AG10803 (cell line): Measurements from ENCODE around the gene PTPRG.
A peak's percentile ranks its signal among the peaks of the same experiment; 100 is the strongest.

ENCODE experiments used
- DNase-seq: peaks from one replicate; pipeline ENCODE4 v3.0.0; 2010; ENCODE audit warnings: low read depth
- H3K4me3 ChIP-seq: 2 replicates; pipeline ENCODE4 v1.5.1; 2011; ENCODE audit warnings: mild to moderate bottlenecking, low read length, control low read depth
- TF ChIP-seq, protein P1 (sequence below): conservative IDR thresholded peaks from 2 replicates; pipeline ENCODE4 v1.5.1; 2011; ENCODE audit warnings: mild to moderate bottlenecking, low read length, control low read depth, inconsistent platforms

PTPRG gene

DNA sequence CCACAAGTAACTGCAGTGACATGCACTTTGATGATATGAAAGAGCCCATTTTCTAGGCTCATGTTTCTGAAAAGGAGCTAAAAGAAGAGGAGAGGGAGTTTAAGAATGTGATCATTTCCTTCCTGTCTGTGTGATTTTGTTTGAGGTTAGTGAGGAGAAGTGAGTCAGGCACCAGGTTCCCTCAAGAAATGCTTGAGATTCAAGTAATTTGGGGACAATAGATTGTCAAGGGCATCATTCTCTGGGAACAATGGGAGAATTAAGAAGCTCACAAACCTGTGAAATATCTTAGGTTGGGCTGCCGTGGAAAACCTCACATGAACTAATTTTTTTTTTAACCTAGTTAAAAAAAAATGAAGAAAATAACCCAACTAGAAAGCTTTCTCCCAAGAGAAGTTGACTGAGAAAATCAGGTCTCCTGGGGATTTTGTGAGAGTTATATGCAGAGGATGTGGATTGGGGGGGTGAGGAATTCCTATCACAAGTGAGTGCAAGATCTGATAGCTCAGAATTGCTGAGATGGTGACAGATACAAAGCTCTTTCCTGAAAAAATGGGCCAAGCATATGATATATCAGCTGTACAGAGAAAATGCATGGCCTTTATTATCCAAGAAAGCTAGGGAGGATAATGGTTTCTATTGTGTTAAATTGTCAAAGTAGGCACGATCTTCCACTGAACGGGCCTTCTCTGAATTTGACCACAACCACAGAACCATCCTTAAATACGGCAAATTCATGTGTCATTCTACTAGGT is 608.7 kb downstream of the PTPRG start:
- DNase-seq = peak; percentile 46
- no peak overlapping the region for H3K4me3 ChIP-seq
- TF ChIP-seq, protein P1, sequence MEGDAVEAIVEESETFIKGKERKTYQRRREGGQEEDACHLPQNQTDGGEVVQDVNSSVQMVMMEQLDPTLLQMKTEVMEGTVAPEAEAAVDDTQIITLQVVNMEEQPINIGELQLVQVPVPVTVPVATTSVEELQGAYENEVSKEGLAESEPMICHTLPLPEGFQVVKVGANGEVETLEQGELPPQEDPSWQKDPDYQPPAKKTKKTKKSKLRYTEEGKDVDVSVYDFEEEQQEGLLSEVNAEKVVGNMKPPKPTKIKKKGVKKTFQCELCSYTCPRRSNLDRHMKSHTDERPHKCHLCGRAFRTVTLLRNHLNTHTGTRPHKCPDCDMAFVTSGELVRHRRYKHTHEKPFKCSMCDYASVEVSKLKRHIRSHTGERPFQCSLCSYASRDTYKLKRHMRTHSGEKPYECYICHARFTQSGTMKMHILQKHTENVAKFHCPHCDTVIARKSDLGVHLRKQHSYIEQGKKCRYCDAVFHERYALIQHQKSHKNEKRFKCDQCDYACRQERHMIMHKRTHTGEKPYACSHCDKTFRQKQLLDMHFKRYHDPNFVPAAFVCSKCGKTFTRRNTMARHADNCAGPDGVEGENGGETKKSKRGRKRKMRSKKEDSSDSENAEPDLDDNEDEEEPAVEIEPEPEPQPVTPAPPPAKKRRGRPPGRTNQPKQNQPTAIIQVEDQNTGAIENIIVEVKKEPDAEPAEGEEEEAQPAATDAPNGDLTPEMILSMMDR = no peak

DNA sequence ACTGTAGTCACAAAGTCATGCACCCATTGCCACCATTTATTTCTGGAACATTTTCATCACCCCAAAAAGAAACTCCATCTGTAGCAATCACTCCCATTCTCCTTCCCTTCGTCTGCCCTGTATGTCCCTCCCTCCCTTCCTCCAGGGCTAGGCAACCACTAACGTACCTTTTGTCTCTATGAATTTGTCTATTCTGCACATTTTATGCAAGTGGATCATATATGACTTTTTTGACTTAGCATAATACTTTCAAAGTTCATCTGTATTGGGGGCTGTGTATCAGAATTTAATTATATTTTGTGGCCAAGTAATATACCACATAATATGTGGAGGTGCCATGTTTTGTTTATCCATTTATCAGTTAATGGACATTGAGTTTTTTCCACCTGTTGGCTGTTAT is 610.4 kb downstream of the PTPRG start:
- TF ChIP-seq, protein P1 = no peak
- no peak for DNase-seq
- H3K4me3 ChIP-seq = no peak overlapping the region

DNA sequence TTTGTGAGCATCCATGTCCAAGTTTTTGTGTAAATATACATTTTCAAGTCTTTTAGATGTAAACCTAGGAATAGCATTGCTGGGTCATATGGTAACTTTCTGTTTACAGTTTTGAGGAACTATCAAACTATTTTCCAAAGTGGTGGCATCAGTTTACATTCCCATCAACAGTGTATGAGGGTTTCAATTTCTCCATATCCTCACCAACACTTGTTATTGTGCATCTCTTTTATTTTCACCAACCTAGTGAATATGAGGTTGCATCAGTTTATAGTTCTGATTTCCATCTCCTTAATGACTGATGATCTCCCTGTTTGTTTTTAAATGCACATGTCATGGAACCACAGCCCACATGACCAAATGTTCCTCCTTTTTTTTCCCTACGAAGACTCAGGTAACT is 610.8 kb downstream of the PTPRG start:
- H3K4me3 ChIP-seq = no peak overlapping the region
- TF ChIP-seq, protein P1 = no peak
- no peak for DNase-seq

GRCh38 chr3:62173939-62174515 is 612.7 kb downstream of the PTPRG start:
- TF ChIP-seq, protein P1 = no peak
- no peak overlapping the region for H3K4me3 ChIP-seq
- DNase-seq = no peak

- TF ChIP-seq, protein P1 = no peak
- no peak for DNase-seq
- no peak overlapping the region for H3K4me3 ChIP-seq
Measured at GRCh38 chr3:62175161-62175560, 613.8 kb downstream of the PTPRG start.

DNA sequence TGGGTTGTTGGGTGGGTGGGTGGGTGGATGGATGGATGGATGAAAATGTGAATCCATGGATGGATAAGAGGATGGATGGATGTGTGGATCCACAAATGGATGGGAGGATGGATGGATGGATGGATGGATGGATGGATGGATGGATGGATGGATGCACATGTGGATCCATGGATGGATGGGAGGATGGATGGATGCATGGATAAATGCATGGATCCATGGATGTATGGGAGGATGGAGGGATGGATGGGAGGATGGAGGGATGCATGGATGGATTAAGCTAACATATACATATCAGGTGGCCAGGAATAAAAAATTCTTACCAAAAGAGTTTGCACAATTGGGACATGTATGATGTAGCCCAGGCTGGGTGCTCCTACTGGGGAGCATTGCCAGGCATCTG is 616.7 kb downstream of the PTPRG start:
- no peak overlapping the region for H3K4me3 ChIP-seq
- TF ChIP-seq, protein P1 = no peak
- no peak for DNase-seq

DNA sequence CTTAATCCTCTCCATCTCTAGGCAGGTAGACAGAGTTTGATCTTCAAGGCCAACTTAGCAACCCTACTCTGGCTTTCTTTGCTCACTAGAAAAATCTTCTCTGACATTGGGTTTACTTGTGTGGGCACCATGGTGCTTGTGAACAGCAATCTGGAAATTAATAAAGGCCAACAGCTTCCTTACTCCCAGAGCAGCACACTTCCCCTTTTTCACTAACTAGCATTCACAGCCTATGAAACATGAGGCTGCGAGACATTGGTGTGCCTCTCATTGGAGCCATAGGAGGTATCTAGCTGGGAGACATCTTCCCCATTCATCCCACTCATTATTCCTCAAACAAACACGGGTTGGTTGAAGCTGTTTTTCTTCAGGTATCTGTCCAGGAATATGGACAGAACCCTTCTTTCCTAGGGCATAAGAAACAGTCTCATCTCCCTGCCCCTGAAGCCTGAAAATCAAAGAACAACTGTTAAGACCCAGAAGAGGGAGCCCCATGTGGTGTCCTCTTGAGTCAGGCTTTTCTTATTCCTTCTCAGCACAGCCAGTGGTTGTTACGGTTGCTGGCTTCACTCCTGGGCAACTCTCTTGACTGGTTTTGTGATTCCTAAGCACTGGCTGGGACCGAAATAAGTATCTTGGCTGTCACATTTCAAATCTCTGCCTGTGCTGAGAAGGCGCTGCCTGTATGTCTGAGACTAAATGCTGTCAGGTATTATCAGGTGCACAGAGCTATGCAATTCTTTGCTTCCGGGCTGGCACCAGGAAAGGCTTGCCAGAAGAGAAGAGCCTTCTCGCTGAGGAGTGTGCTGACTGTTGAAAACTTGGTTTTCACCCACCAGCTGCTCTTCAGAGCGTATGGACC is 617.6 kb downstream of the PTPRG start:
- no peak overlapping the region for H3K4me3 ChIP-seq
- no peak for DNase-seq
- TF ChIP-seq, protein P1 = no peak
